ENCODE results near the gene GRPEL1. TPM values are rescaled to one million over a fixed set of nuclear protein-coding genes. Genes with fewer than 3 reads are reported as not detected.
A peak's percentile ranks its signal among the peaks of the same experiment; 100 is the strongest.

GRPEL1 gene
- 33.0 and 48.6 TPM in 2 replicates for total RNA-seq (2012; rRNA removed)
- polyA plus RNA-seq (2012; rRNA removed), result 32.0 and 33.9 TPM in 2 replicates
- polyA plus RNA-seq (2012; cell fraction: cytosol; rRNA removed), result 9.0 and 14.6 TPM in 2 replicates
- polyA plus RNA-seq (2012; cell fraction: nucleus; rRNA removed; ENCODE audit: low replicate concordance), result 5.0 and 19.1 TPM in 2 replicates
- Bru-seq, nascent RNA, result percentile 68 among the genes with signal in this experiment
- BruChase-seq, experiment 1, labeled RNA remaining after a 6-hour chase, result percentile 59 among the genes with signal in this experiment
- percentile 62 among the genes with signal in this experiment for BruChase-seq, experiment 2, labeled RNA remaining after a 2-hour chase
- long read RNA-seq, transcript GRPEL1-201 (4 exons, 2,775 nt), result major isoform, 51 of 54 reads
- long read RNA-seq, partial matches to known transcripts, result 0 of 54 reads
- long read RNA-seq, other reads (novel, unspliced or antisense), result 3 of 54 reads

GRCh38 chr4:7067452-7068278, at the start of gene GRPEL1:
GRPEL1 (minus strand) TSS chr4:7068064; CDS start chr4:7068032, 32 bp downstream.
- Histone ChIP-seq H4K91ac (ENCODE audit: insufficient read depth, low read depth, low read length) (peak within 1 kb of the TSS; percentile 47; the same call in 1 of the 2 replicates), H3K79me1 (ENCODE audit: low read depth in 1 of 2, low read length in 2 of 2) (peaks cover 18 to 40% of the 10 kb centered on the region in 2 experiments), H4K20me1 (ENCODE audit: insufficient read depth, low read length) (peaks cover 19% of the 10 kb centered on the region), H3K4ac (ENCODE audit: low read depth, low read length) (peak within 1 kb of the TSS; percentile 70), H3K9ac (ENCODE audit: low read depth, low read length) (peak within 1 kb of the TSS; percentile 79), H4K8ac (ENCODE audit: low read depth in 2 of 2, low read length in 2 of 2) (peak within 1 kb of the TSS; percentile 59 to 80; a peak in 2 of 4 replicates), H3K18ac (ENCODE audit: low read depth, low read length) (no peak within 1 kb of the TSS), H3K27me3 (ENCODE audit: control insufficient read depth, insufficient read depth, low read length) (peaks cover 2% of the 10 kb centered on the region; the same call in 1 of the 2 replicates), H4K5ac (ENCODE audit: low read depth, low read length) (peak within 1 kb of the TSS; percentile 33; the same call in 1 of the 2 replicates), H3K36me3 (ENCODE audit: control insufficient read depth, insufficient read depth, low read length) (peaks cover 13% of the 10 kb centered on the region), H3K4me2 (ENCODE audit: low read depth, low read length) (peak within 1 kb of the TSS; percentile 98), H2BK5ac (ENCODE audit: low read depth, low read length, poor library complexity, severe bottlenecking) (peak within 1 kb of the TSS; percentile 59), H3K9me1 (ENCODE audit: insufficient read depth, low read length) (peaks cover 3% of the 10 kb centered on the region; the same call in 1 of the 2 replicates), H3K23ac (ENCODE audit: low read depth, low read length) (peak within 1 kb of the TSS; percentile 85), H3K56ac (ENCODE audit: extremely low read depth, insufficient read depth, low read length) (peak within 1 kb of the TSS; percentile 70; the same call in 1 of the 2 replicates), H3K9me3 (ENCODE audit: control insufficient read depth, insufficient read depth, low read length) (no peaks in the 10 kb centered on the region), H3K4me3 (ENCODE audit: insufficient read depth, low read depth, low read length) (peak within 1 kb of the TSS; percentile 74), H3K27ac (ENCODE audit: insufficient read depth, low read length) (peak within 1 kb of the TSS; percentile 85), H2AK9ac (replicated peaks; ENCODE audit: low read depth, low read length, poor library complexity) (peak within 1 kb of the TSS; percentile 99), H3K4me1 (ENCODE audit: control insufficient read depth, insufficient read depth, low read length) (peaks cover 7% of the 10 kb centered on the region; the same call in 1 of the 2 replicates), H2AFZ (replicated peaks; ENCODE audit: low read length, poor library complexity) (peak within 1 kb of the TSS; percentile 97), H3K14ac (replicated peaks; ENCODE audit: low read depth, low read length) (peak within 1 kb of the TSS; percentile 74), H2BK15ac (ENCODE audit: low read depth, low read length) (no peak within 1 kb of the TSS), H2AK5ac (ENCODE audit: low read depth, low read length) (peak within 1 kb of the TSS; percentile 75), H2BK20ac (ENCODE audit: low read depth, low read length) (no peak within 1 kb of the TSS), H2BK120ac (ENCODE audit: low read depth, low read length) (no peak within 1 kb of the TSS)
- ChIA-PET POLR2A (ENCODE audit: unreplicated experiment) (interaction anchor here (0.6 to 1.0 kb wide), 4 partner anchors 27 to 340 kb away, joined by 3 to 4 read pairs (median 4); no protein-coding TSS in a partner anchor), CTCF (interaction anchor here (0.6 to 1.5 kb wide), 3 partner anchors 24 to 158 kb away, joined by 3 to 4 read pairs (median 3); partner anchors contain the start of genes TADA2B and TBC1D14)
- no peak for TF ChIP-seq USF2 (IDR thresholded peaks at IDR 0.05; ENCODE audit: low read depth, low read length)
- TF ChIP-seq RFX5 (IDR thresholded peaks at IDR 0.05; ENCODE audit: low read depth, low read length), result 0 out of 2 replicates have a peak, but pooled peaks have one; percentile 14
- no peak for TF ChIP-seq FOS (IDR thresholded peaks at IDR 0.05; ENCODE audit: low read depth, low read length)
- peak; percentile 65; the same call in 1 of the 2 replicates for TF ChIP-seq BHLHE40 (IDR thresholded peaks at IDR 0.05; ENCODE audit: low read depth, low read length)
- TF ChIP-seq MXI1 (IDR thresholded peaks at IDR 0.05; ENCODE audit: borderline replicate concordance, low read depth, low read length), result peak; percentile 86
- TF ChIP-seq MAZ (IDR thresholded peaks at IDR 0.05; ENCODE audit: borderline replicate concordance, low read depth, low read length), result peak; percentile 88; the same call in 1 of the 2 replicates
- no peak for TF ChIP-seq NFE2L2 (IDR thresholded peaks at IDR 0.05; ENCODE audit: low read depth, low read length)
- peak; percentile 95 for TF ChIP-seq POLR2A (IDR thresholded peaks at IDR 0.05; ENCODE audit: low read depth, low read length)
- no TSS peak for BruUV-seq (replicated peaks)
- ATAC-seq (ENCODE audit: low read depth) (peak; percentile 96), DNase-seq (peak; percentile 99)
- in situ Hi-C loops (cut with MboI; ENCODE audit: low sequenced_read_pairs) (no loop called here), intact Hi-C loops (cut with micrococcal nuclease) (loop anchor here (2.0 kb wide), 1 partner anchor 57 kb away; no protein-coding TSS in a partner anchor), dilution Hi-C loops (cut with HindIII; ENCODE audit: low sequenced_read_pairs, unreplicated experiment) (no loop called here)
- 0% methylated on average over 42 of the region's 81 CpGs; no CpG with 5 or more reads in 1 of the 2 experiments for WGBS, 2 experiments (ENCODE audit: extremely low coverage in 2 of 2, insufficient read length in 1 of 2)

Data from IMR-90 (cell line).